GM23338 (cell line): Measurements from ENCODE around the gene LTBP2. TPM values are rescaled to one million over a fixed set of nuclear protein-coding genes. Genes with fewer than 3 reads are reported as not detected.

Source experiments
- ATAC-seq: fragments of 200-7000 bp; cut with Tn5 transposase; 3 replicates; pipeline ENCODE4 v1.9.1; 2020
- DNase-seq: peaks from one replicate; pipeline ENCODE4 v3.0.0-alpha.2; 2015; ENCODE audit warnings: low spot score
- H2AFZ ChIP-seq: fragments of 200-600 bp; sonication (generic); 2 replicates; pipeline ENCODE4 v1.8.0; 2016; ENCODE audit warnings: antibody characterized with exemption, mild to moderate bottlenecking, moderate library complexity
- H3F3A ChIP-seq: fragments of 200-600 bp; sonication (generic); replicated peaks from 2 replicates; pipeline ENCODE4 v1.8.0; 2017; ENCODE audit warnings: antibody characterized with exemption, mixed run types, low read depth
- H3K27ac ChIP-seq: fragments of 200-600 bp; sonication (generic); 2 replicates; pipeline ENCODE4 v1.6.1; 2016; ENCODE audit warnings: low read depth
- H3K27me3 ChIP-seq: fragments of 200-600 bp; sonication (generic); 2 replicates; pipeline ENCODE4 v1.8.0; 2016; ENCODE audit warnings: mild to moderate bottlenecking, mixed run types, moderate library complexity; ENCODE audit not compliant: insufficient read depth
- H3K36me3 ChIP-seq: fragments of 200-600 bp; sonication (generic); 2 replicates; pipeline ENCODE4 v1.8.0; 2016; ENCODE audit warnings: mild to moderate bottlenecking; ENCODE audit not compliant: insufficient read depth
- H3K4me1 ChIP-seq: fragments of 200-600 bp; sonication (generic); 2 replicates; pipeline ENCODE4 v1.8.0; 2016; ENCODE audit warnings: mild to moderate bottlenecking, moderate library complexity; ENCODE audit not compliant: insufficient read depth
- H3K4me2 ChIP-seq: fragments of 200-600 bp; sonication (generic); 2 replicates; pipeline ENCODE4 v1.7.1; 2017; ENCODE audit warnings: mixed run types
- H3K4me3 ChIP-seq: fragments of 200-600 bp; sonication (generic); 2 replicates; pipeline ENCODE4 v1.6.1; 2016; ENCODE audit warnings: mixed run types
- H3K79me2 ChIP-seq: fragments of 200-600 bp; sonication (generic); replicated peaks from 2 replicates; pipeline ENCODE4 v1.8.0; 2017; ENCODE audit warnings: mild to moderate bottlenecking; ENCODE audit not compliant: insufficient read depth
- H3K9me2 ChIP-seq: fragments of 200-600 bp; sonication (generic); 2 replicates; pipeline ENCODE4 v1.8.0; 2017; ENCODE audit not compliant: insufficient read depth
- H4K20me1 ChIP-seq: fragments of 200-600 bp; sonication (generic); replicated peaks from 2 replicates; pipeline ENCODE4 v1.8.0; 2017; ENCODE audit warnings: mild to moderate bottlenecking; ENCODE audit not compliant: insufficient read depth
- H3K27ac Mint-ChIP-seq: 2 replicates; pipeline ENCODE4 v1.8.0; 2020; ENCODE audit warnings: inconsistent platforms, mild to moderate bottlenecking, moderate library complexity, mixed read lengths
- H3K27me3 Mint-ChIP-seq: 3 replicates; pipeline ENCODE4 v1.8.0; 2022; ENCODE audit warnings: low read depth, mild to moderate bottlenecking, moderate library complexity, mixed read lengths, inconsistent platforms; ENCODE audit not compliant: insufficient read depth, poor library complexity
- H3K36me3 Mint-ChIP-seq: 3 replicates; pipeline ENCODE4 v1.8.0; 2021; ENCODE audit warnings: low read depth, mild to moderate bottlenecking, inconsistent platforms, moderate library complexity, mixed read lengths
- H3K4me1 Mint-ChIP-seq: 3 replicates; pipeline ENCODE4 v1.8.0; 2020; ENCODE audit warnings: mild to moderate bottlenecking, inconsistent platforms, mixed read lengths
- H3K4me3 Mint-ChIP-seq: 3 replicates; pipeline ENCODE4 v1.8.0; 2021; ENCODE audit warnings: moderate library complexity, mild to moderate bottlenecking, inconsistent platforms, mixed read lengths
- H3K9me3 Mint-ChIP-seq: 3 replicates; pipeline ENCODE4 v1.8.0; 2020; ENCODE audit warnings: moderate library complexity, mild to moderate bottlenecking, inconsistent platforms, mixed read lengths
- CREB1 ChIP-seq: fragments of 250-450 bp; sonication (Bioruptor Pico); IDR thresholded peaks from 2 replicates; pipeline ENCODE4 v1.5.0; 2020; ENCODE audit warnings: low read depth, mild to moderate bottlenecking, moderate library complexity
- ETS1 ChIP-seq: IDR thresholded peaks from 2 replicates; pipeline ENCODE4 v1.6.1; 2016; ENCODE audit warnings: antibody characterized with exemption
- EZH2 ChIP-seq: fragments of 200-600 bp; sonication (generic); IDR thresholded peaks from one replicate; pipeline ENCODE4 v1.8.0; 2017; ENCODE audit warnings: antibody characterized with exemption, mild to moderate bottlenecking, low read depth; ENCODE audit not compliant: unreplicated experiment
- EZH2phosphoT487 ChIP-seq: fragments of 200-600 bp; sonication (generic); IDR thresholded peaks from one replicate; pipeline ENCODE4 v1.8.1; 2018; ENCODE audit warnings: antibody characterized with exemption; ENCODE audit not compliant: unreplicated experiment
- POLR2AphosphoS5 ChIP-seq: IDR thresholded peaks from 2 replicates; pipeline ENCODE4 v1.6.1; 2016; ENCODE audit warnings: antibody characterized with exemption, low read depth
- REST ChIP-seq: IDR thresholded peaks from one replicate; pipeline ENCODE4 v1.6.1; 2018; ENCODE audit warnings: antibody characterized with exemption; ENCODE audit not compliant: unreplicated experiment
- ZNF114 ChIP-seq: fragments of 250-450 bp; sonication (Bioruptor Pico); IDR thresholded peaks from 2 replicates; pipeline ENCODE4 v1.5.0; 2020; ENCODE audit warnings: mild to moderate bottlenecking, moderate library complexity
- polyA plus RNA-seq: library from polyadenylated mRNA; unstranded; fragments of >200 nt; fragmentation: Nextera tagmentation; extraction: Ambion mirVana; gene quantifications from 2 replicates; pipeline ENCODE4 v1.2.1, GENCODE V29; 2016
- total RNA-seq: library from RNA; depleted of rRNA; stranded (reverse); fragments of >200 nt; shearing (Covaris generic); gene quantifications from 2 replicates; pipeline ENCODE4 v1.2.3, GENCODE V29; 2014

The LTBP2 gene
- total and polyA plus RNA-seq, 2 experiments from 2014 or later, result 0.27 to 0.49 TPM

GRCh38 chr14:74469548-74470518 lies 142.2 kb downstream of the LTBP2 start (continued):
- no peak for TF ChIP-seq ETS1
- no peak for TF ChIP-seq REST
- no peak for TF ChIP-seq EZH2phosphoT487
- no peak for TF ChIP-seq CREB1 (CRISPR knock-in tag)
- no peak for TF ChIP-seq POLR2AphosphoS5
- TF ChIP-seq ZNF114 (CRISPR knock-in tag), result no peak

GRCh38 chr14:74468513-74468912 lies 143.5 kb downstream of the LTBP2 start:
- DNase-seq (no peak), ATAC-seq (no peak)
- no peaks in the 10 kb centered on the region for H3K9me3 Mint-ChIP-seq
- H3K36me3 ChIP-seq, result no peaks in the 10 kb centered on the region
- H3K27me3 ChIP-seq, result no peaks in the 10 kb centered on the region
- no peak overlapping the region for H3K4me3 ChIP-seq
- H4K20me1 ChIP-seq, result no peaks in the 10 kb centered on the region
- H3F3A ChIP-seq, result no peaks in the 10 kb centered on the region
- H3K27ac Mint-ChIP-seq, result no peak overlapping the region
- peaks cover 8% of the 10 kb centered on the region for H3K4me1 Mint-ChIP-seq
- no peak overlapping the region for H2AFZ ChIP-seq
- H3K4me1 ChIP-seq, result no peaks in the 10 kb centered on the region
- H3K27ac ChIP-seq, result no peak overlapping the region
- peaks cover 6% of the 10 kb centered on the region; the same call in 2 of the 3 replicates for H3K36me3 Mint-ChIP-seq
- H3K27me3 Mint-ChIP-seq, result no peaks in the 10 kb centered on the region
- no peak overlapping the region for H3K4me3 Mint-ChIP-seq
- H3K4me2 ChIP-seq, result no peak overlapping the region
- TF ChIP-seq EZH2 (no peak), ETS1 (no peak), REST (no peak)
- H3K79me2 ChIP-seq, result no peaks in the 10 kb centered on the region
- no peaks in the 10 kb centered on the region for H3K9me2 ChIP-seq
